Urothelium cell line (cell line): ENCODE measurements around the gene TLR9.

Source experiments
- DNase-seq: peaks from one replicate; pipeline ENCODE4 v3.0.0; 2011; ENCODE audit warnings: low spot score, mixed read lengths
- FAIRE-seq: peaks from 2 replicates; lab custom pipeline; 2011; peaks lifted over from hg19 to GRCh38; lab: Jason Lieb, UNC

TLR9 gene

DNA sequence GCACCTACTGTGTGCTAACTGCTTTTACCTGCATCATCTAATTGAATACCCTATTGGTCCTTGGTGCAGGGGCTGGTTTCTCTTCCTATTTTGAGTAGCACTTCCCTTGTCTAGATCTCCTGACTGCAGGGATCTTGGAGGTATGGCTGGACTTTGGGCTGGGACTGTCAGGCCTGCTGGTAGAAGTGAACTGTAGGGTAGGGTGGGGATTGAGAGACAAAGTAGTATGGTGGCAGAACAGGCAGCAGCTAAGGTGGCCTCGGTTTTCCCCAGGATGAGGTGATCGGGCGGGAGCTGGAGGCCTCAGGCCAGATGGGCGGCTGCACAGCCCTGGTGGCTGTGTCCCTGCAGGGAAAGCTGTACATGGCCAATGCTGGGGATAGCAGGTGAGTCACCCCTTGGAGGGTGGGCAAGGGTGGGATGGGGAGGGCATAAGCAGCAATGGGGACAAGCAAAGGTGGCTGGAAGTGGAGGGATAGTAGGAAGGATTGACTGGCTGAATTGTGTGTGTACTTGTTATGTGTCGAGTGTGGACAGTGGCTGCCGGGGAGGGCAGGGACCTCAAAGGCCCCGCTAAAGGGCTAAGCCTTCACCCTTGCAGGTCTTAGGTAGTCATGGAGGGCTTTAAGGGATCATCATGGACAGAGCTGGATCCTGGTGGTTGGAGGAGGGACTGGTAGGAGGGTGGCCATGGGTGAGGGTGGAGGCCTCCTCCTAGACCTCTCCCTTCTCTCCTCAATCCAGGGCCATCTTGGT, 22.1 kb upstream of the TLR9 start:
- DNase-seq: no peak
- FAIRE-seq: no peak

DNA sequence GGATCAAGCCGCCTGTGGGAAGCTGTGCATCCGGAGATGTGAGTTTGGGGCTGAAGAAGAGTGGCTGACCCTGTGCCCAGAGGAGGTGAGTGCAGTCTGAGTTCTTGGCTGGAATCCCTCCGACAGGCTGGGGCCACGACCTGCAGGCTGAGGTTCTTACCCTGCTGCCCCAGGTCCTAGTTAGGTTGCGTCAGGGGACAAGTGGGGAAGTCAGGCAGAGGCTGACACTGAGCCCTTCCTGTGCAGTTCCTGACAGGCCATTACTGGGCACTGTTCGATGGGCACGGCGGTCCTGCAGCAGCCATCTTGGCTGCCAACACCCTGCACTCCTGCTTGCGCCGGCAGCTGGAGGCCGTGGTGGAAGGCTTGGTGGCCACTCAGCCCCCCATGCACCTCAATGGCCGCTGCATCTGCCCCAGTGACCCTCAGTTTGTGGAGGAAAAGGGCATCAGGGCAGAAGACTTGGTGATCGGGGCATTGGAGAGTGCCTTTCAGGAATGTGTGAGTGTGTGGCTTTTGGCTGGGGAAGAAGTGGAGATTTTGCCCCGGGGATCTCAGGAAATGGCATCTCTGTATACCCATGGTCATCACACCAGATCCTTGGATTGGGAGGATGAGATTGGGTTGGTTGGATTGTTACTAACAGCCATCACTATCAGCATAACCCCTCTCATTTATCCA, 21.4 kb upstream of the TLR9 start:
- DNase-seq: no peak
- no peak for FAIRE-seq

DNA sequence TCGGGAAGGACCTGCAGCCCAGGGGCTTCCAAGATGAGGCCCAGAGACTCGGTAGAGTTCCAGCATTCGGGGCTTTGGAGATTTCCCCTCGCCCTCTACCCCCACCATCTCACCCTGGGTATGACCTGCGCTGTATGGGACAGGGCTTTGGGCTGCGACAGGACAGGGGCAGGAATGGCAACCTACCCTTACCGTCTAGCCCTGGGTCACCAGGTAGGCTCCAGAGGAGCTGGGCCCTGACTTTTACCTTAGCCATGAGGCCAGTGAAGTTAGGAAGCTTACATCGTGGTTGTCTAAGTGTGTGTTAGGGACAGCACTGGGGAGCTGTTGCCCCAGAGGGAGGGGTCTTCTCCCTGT, 20.8 kb upstream of the TLR9 start:
- DNase-seq (no peak), FAIRE-seq (no peak)

DNA sequence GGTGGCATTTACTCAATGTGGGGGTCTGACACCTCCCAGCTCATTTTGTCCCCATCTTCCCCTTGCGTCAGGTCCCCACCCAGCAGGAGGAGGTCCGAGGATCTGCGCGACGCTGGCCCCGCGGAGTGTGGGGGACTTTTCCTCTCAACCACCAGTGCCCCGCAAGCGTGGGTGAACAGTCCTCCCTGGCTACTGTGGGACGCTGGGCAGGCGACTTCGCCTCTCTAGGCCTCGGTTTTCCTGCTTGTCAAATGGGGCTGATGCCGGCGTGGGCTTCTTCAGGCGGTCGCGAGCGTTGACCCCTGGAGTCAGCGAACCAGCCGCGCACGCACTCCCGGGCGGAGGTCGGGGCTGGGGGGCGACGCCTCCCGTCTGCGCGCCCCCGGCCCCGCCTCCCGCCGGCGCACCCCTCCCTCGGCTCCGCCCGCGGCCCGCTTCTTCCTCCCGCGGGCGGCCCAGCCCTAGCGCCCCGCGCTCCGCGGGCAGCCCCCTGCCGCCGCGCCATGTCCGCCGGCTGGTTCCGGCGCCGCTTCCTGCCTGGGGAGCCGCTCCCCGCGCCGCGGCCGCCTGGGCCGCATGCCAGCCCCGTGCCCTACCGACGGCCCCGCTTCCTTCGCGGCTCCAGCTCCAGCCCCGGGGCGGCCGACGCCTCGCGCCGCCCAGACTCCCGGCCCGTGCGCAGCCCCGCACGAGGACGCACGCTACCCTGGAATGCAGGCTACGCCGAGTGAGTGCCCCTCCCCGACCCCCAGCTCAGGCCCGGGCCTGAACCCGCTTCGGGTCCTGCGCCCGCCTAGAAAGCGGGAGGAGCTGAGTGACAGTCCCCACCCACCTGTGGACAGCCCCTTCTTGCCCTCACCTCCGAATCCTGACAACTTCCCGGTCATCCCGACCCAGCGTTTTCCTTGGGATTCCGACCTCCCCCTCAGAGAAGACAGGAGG, 20.1 kb upstream of the TLR9 start, which contains the start of gene PPM1M:
PPM1M (plus strand) TSS at position 438 of the 942 bp plus-strand sequence; CDS start at position 504, 66 bp downstream.
- DNase-seq (peak; percentile 77), FAIRE-seq (no peak)

DNA sequence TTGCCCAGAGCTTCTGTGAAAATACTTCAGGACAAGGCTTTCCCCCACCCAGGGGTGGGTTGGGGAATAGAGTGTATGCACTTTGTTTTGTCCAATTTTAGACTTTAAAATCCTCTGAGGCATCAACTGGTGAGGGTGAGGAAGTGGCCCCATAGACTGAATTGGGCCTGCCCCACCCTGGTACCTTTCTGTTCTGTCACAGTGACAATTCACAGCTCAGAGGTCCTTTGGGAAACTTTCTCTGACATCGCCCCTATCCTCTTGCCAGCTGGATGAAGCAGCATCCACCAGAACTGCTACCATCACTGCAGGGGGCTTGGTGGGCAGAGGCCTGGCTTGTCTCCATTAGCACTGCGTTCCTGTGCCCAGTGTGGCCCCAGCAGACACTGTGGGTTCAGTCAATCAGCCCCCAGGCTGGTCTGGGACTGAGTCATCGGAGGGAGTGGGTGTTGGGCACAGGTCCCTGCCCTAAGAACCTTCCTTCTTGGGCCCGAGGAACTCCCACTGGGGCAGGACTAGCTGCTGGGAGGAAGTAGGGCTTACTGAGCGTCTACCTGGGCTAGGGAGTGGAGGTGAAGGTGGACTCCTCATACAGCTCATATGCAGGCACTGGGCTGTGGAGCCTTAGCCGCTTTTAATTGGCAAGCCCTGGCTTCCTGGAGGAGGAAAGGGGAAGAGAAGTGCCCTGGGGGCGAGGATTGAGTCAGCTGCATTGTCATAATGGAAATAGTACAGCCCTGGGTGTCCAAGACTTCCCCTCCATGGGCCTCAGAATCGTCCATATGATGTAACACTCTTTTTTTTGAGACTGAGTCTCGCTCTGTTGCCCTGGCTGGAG, 18.6 kb upstream of the TLR9 start:
- DNase-seq: peak; percentile 36
- no peak for FAIRE-seq

DNA sequence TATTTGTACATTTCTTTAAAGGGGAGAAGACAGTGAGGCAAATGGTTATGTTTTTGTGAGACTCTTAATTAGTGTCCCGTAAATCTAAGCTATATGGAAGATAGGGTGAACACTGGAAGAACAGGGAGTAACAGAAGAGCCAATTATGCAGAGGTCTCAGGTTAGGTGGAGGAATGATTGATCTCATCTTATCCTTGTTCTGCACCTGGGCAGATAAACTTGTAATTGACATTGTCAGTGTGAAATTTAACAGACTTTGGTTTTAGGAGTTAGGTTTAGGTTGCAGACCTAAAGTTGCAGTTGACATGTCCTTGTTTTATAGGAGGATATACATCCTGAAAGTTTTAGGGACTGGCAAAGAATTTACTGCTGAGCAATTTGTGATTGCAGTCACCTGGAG, 16.6 kb upstream of the TLR9 start:
- DNase-seq (no peak), FAIRE-seq (no peak)

DNA sequence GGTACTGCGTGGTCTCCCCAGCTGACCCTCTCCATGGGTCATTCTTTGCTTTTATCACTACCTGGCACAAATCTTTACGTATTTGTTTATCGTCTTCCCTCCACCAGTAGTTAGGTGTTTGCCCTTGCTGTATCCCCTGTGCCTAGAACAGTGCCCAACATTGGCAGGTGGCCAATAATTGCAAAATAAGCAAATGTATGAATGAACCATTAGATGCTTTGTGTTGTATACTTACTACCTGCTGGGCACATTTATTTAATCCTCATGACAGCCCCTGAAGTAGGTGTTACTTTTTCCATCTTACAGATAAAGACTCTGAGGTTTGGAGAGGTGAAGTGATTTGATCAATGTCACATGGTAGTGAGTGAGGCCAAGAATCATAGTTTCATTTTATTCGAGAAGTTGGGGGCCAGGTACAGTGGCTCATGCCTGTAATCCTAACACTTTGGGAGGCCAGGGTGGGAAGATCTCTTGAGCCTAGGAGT, 15.5 kb upstream of the TLR9 start:
- FAIRE-seq (no peak), DNase-seq (no peak)

DNA sequence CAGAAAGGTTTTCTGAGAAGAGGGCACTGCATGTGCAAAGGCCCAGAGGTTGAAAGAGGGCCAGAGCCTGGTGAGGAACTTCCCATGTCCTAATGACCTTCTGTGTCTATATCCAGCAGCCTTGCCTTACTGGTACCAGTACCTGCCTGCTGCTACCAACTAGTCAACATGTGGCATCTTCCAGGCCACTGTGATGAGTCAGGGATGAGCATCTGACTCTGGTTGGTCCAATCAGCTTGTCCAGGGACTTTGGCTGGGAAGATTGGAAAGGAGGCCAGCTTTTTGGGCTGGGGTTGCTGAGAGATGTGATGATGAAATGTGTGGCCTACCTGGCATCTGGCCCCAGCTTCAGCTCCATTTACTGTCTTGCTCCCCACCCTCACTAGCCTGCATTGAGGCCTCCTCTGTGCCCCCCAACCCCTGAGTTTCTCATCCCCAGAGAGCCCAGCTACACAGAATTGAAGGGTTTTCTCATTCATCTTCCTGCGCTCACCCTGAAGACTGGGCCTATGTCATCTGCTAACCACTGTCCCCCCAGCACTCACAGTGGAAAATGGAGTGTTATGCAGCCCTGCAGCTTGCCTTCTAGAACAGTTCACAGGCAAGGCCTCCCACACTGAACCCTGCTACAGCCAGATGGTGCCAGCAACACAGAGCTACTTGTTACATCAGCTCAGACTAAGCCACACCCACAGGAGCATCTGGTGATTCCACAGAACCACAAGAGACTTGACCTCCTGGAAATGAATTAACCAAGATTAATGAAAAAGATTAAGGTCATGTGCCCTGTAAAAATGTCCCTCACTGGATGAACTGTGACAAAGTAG, 14.8 kb upstream of the TLR9 start:
- DNase-seq: peak; percentile 67
- peak; percentile 5 for FAIRE-seq

DNA sequence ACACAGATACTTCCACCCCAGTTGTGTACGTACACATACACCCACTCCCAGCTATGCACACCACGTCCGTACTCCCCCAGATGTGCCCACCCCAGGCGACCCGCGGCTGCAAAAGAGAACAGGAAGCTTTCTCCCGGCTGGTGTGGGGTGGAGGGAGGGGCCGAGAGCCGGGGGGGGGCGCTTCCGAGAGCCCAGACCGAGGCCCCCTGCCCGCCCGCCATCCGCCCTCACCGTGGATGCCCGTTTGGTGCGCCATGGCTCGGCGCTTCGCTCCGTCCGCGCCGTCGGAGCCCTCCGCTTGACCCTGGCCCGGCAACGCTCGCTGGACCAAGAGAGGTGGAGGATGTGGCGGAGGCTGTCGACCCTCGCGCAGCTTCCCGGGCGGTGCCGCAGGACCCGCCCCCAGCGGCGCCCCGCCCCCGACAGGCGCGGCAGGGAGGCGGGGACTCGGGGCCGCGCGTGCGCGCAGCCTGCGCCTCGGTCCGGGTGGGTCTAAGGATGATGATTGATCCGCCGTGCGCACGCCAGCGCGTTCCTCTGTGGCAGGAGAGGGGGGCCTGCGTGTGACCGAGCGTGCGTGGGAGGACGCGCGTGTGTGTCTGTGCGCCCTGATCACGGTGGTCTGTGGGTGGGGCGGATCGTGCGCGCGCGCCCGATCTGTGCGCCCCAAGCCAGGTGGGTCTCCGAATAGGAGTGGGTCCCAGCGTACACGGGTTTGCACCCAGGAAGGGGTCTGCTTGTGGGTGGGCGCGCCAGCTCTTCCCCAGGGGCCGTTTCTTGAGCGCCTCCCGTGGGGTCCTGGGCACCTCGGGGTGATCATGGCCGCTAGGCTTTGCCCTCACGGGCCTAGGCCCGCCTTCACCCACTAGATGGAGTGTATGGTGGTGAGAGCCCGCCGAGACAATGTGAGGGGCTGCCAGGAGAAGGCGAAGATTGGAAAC, 13.6 kb upstream of the TLR9 start, which contains the start of gene TWF2:
TWF2 (minus strand) TSS at position 398 of the 941 bp plus-strand sequence; CDS start at position 256, 142 bp downstream.
- DNase-seq: peak; percentile 95
- FAIRE-seq: peak; percentile 82

DNA sequence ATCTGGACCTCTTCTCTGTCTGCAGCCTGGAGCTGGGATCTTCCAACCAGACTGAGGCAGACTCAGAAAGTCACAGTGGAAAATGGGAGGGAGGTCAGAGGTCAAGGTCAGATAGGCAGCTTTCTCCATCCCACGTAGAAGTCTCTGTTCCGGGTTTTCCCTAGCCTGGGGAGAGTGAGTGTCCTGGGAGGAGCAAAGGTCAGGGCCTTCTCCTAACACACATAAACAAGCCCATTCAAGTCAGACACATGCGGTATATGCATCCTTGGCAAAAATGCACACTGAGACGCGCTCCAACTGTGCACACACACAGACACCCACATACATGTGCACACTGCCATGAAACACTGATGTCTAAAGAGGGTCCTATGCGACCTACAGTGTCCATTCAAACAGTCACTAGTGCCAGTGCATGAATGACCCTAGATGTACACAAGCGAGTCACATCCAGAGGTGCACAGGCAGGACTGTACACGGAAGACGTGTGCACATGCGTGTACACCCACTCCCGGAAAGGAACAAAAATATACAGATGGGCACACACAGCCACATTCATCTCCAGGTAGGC, 12.8 kb upstream of the TLR9 start:
- FAIRE-seq (peak; percentile 78), DNase-seq (peak; percentile 28)

DNA sequence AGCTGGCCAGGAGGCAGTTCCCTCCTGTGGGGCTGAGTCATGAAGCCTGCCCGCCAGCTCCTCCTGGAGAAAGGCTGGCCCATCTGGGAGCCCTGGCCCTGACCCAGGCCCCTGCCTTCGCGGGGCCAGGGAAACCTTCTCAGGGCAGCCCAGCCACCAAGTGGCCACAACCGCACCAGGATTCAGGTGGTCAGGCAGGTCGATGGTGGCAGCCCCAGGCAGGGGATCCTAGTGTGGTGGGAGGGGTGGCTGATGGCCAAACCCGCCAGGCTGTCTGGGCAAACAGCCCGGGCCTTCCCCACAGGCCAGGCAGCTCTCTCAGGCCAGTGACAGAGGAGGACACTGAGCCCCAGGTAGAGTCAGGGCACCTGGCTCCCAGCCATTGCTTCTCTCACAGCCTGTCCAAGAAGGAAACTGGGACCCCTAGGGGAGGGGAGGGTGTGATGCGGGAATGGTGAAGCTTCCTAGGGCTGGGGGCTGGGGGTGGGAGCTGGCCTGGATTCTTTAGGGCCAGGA, 12.3 kb upstream of the TLR9 start:
- peak; percentile 20 for FAIRE-seq
- DNase-seq: peak; percentile 92

DNA sequence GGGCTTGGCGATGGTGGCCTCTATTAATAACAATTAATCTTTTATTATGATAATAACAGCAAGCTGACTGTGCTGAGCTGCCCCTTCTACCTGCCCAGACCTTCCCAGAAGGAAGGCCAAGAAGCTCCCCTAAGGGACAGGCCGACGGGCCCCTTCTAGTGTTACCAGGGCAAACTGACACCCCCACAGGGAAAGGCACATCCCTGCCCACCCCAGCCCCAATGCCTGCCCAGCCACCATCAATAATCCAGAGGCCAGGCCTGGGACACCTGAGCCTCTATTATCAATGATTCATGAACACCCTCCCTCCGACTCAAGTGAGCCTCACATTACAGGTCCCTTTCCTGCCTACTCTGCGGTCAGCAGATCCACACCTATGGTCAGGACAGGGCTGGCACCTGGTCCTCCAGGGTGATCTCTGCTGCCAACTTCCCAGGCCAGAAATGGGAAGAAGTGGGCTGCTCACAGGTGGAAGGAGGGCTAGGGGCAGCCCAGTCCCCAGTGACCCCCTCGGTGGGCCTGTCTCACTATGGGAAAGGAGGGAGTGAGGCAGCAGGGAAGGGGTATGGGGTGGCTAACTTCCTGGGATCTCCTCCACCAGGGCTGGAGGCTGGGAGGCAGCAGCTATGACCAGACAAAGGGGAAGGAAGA, 11.7 kb upstream of the TLR9 start:
- FAIRE-seq: no peak
- no peak for DNase-seq

DNA sequence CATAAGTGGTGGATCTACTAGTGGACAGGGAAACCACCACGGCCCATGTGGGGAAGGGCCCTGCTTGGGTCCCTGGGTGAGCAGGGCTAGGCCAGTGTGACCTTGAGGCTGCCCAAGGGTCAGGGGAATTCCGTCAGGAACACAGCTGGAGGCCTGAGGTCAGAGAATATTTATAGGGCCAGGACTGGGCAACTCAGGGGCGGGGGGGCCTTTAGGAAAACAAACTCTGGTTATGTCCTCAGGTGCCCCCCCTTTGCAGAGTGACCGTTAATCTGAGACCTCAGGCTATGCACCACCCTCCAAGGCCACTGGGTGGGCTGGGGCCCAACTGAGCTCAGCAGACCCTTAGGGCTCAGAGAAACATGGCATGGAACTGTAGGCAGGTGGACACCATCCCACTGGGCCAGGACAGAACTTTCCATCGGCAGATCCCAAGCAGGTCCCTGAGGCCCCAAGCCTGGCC, 11.0 kb upstream of the TLR9 start:
- no peak for FAIRE-seq
- no peak for DNase-seq

DNA sequence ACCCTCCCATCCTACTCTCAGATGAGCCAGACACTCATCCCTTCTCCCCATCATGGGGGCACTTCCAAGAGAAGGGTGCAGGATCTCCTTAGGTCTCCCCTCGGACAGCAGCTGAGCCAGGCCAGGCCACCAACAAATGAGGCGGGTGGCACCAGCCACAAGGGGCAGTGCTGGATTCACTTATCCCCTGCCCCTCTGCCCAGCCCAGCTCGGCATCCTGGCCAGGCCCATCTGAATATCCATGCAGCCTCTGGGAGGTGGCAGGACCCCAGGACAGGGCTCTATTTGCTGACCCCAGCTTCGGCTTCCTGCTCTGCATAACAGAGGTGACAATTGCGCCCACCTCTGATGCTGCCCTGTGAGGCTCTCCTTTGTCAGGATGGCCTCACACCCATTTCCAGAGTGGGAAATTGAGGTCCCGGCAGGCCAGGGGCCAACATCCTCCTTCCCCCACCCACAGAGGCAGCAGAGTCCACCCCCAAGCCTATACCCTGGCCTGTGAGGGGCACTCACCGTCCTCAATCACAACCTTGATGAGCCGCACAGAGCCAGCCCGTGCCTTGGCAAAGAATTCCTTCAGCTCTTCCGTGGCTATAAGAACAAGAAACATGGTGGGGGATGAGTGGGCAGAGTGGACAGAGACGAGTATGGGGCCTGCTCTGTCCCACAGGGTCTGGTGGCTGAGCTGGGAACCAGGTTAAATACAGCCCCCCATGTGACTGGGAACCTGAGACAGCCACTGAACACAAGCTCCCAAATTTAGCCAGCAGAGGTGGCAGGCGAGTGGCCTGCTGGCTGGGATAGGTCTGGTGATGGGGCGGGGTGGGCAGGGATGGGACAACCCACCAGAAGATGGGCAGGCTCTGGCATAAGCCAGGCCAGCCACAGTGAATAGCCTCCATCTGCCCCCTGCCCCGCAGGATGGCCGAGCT, 9.3 kb upstream of the TLR9 start:
- FAIRE-seq: no peak
- no peak for DNase-seq

DNA sequence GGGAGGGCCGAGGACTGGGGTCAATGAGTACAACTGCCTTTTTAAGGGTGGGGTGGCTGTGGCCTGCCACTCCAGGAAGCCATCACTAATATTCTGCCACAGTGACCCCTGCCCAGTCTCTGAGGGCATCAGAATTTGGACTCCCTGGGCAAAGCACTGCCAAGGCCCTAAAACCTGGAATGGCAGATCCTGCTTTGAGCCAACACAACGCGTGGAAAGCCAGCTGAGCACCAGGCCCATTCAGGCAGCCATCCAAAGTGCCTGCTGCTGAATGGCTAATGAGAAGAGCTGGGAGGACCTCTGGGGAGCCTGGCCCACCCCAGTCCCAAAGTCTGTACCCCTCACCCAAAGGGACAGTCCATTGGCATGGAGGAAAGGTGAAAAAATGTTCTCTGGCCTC, 8.5 kb upstream of the TLR9 start:
- DNase-seq (no peak), FAIRE-seq (no peak)

DNA sequence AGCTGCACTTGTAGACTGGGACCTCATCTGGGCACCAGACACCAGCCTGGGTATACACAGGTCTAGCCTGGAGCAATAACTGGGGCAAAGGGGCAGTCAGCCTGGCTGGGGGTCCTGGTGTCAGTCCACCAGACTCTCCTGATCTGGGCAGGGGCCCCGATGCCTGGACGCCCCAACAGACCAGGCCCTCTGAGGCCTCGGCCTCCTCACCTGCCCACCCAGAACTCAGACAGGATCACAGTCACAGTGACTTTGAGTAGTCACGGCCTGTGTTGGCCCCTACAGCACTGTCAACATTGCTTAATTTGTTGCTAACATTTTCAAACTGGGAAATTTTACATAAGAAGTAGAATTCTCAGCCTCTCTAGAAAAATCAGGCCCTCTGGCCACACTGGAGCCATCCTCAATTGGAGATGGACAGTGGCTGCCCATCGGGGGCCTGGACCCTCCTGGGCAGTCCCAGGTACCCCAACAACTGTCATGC, 7.7 kb upstream of the TLR9 start:
- FAIRE-seq: no peak

More for the DNA sequence above, 7.7 kb upstream of the TLR9 start:
- no peak for DNase-seq
